Gastroesophageal sphincter (tissue), 3 donors: ENCODE data around the gene LIPI.

Experiments
- POLR2A ChIP-seq, 2 donors: fragments of 450-650 bp; IDR thresholded peaks; one replicate each; pipeline ENCODE4 v1.6.1; 2017; ENCODE audit warnings: antibody characterized with exemption in 2 of 2, mild to moderate bottlenecking in 2 of 2, moderate library complexity in 1 of 2
- POLR2AphosphoS5 ChIP-seq: sonication (generic); formaldehyde crosslinking; IDR thresholded peaks from one replicate; pipeline ENCODE4 v1.6.1; 2017; ENCODE audit warnings: antibody characterized with exemption
- TF ChIP-seq, protein P1 (sequence below), 4 experiments: fragments of 200-600 bp in 2 of 4; fragments of 450-650 bp in 2 of 4; sonication (generic) in 1 of 4; IDR thresholded peaks; one replicate each; pipeline ENCODE4 v1.5.1; 2017 to 2019; ENCODE audit warnings: antibody characterized with exemption in 4 of 4, mild to moderate bottlenecking in 2 of 4, moderate library complexity in 2 of 4

DNA sequence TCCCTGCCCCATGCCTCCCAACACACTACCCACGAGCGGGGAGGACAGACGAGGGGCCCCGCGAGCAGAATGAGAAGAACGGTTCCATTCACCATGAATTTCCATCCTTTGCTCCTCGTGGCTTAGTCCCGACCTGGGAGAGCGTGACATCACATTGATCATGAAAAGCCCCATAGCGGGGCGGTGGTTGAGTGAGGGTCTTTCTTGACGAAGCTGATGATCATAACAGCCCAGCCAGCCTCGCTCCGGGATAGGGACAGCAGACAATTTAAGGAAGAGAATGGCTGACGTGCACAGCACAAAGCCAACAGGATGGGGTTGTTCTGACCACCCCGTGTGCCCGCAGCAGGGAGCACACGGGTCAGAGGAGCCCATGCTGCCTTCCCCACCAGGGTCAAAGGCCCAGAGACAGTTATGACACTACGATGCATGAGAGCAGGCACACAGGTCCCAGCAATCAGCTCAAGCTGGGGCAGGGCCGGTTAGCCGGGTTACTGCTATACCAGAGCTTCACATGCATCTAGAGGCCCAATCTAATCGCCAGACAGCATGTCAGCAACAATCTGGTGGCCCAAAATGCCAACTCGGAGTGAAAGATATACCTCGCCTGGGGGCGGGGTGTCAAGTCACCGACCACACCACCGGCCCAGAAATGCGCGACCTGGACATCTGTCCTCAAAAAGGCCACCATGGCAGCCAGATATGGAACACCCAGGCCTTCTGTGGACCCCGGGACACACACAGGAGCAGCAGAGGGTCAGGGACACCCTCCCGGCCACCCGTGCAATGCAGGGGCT lies 135.2 kb downstream of the LIPI start:
- TF ChIP-seq, protein P1, sequence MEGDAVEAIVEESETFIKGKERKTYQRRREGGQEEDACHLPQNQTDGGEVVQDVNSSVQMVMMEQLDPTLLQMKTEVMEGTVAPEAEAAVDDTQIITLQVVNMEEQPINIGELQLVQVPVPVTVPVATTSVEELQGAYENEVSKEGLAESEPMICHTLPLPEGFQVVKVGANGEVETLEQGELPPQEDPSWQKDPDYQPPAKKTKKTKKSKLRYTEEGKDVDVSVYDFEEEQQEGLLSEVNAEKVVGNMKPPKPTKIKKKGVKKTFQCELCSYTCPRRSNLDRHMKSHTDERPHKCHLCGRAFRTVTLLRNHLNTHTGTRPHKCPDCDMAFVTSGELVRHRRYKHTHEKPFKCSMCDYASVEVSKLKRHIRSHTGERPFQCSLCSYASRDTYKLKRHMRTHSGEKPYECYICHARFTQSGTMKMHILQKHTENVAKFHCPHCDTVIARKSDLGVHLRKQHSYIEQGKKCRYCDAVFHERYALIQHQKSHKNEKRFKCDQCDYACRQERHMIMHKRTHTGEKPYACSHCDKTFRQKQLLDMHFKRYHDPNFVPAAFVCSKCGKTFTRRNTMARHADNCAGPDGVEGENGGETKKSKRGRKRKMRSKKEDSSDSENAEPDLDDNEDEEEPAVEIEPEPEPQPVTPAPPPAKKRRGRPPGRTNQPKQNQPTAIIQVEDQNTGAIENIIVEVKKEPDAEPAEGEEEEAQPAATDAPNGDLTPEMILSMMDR (IDR thresholded peaks at IDR 0.05), result no peak
- TF ChIP-seq POLR2A (IDR thresholded peaks at IDR 0.05) (no peak), POLR2AphosphoS5 (no peak)
